Naive thymus-derived CD8-positive, alpha-beta T cell (primary cell): Measurements from ENCODE around the gene TMOD2. TPM values are rescaled to one million over a fixed set of nuclear protein-coding genes. Genes with fewer than 3 reads are reported as not detected.

Experiments
- ATAC-seq, 2 donors: fragments of 150-1000 bp; cut with Tn5 transposase in 1 of 2; sonication (Bioruptor Pico), chemical (Tn5 transposase) in 1 of 2; 1 replicate in 1 of 2; 2 replicates in 1 of 2; pipeline ENCODE4 v1.10.0; 2021; ENCODE audit warnings: mild to moderate bottlenecking in 2 of 2, moderate library complexity in 2 of 2
- POLR2A ChIA-PET: fragments of 350-600 bp; sonication (Branson Sonifier 250); formaldehyde crosslinking; loops from one replicate; lab custom pipeline; 2021; ENCODE audit warnings: antibody characterized with exemption; lab: Charles Lee
- DNase-seq, 10 donors: peaks; one replicate each; pipeline versions ENCODE4 v3.0.0 to v3.0.0-alpha.2; 2020 to 2022
- H3K27ac Mint-ChIP-seq, 10 donors: one replicate each; pipeline ENCODE4 v1.8.0; 2020 to 2022; ENCODE audit warnings: mild to moderate bottlenecking in 10 of 10, mixed read lengths in 10 of 10, moderate library complexity in 4 of 10, inconsistent platforms in 1 of 10
- H3K27me3 Mint-ChIP-seq, 5 donors: one replicate each; pipeline ENCODE4 v1.8.0; 2021 to 2022; ENCODE audit warnings: mixed read lengths in 5 of 5
- H3K36me3 Mint-ChIP-seq, 3 donors: one replicate each; pipeline ENCODE4 v1.8.0; 2020 to 2022; ENCODE audit warnings: mixed read lengths in 3 of 3, mild to moderate bottlenecking in 2 of 3, inconsistent platforms in 1 of 3
- H3K4me1 Mint-ChIP-seq, 4 donors: one replicate each; pipeline ENCODE4 v1.8.0; 2021 to 2022; ENCODE audit warnings: mixed read lengths in 4 of 4
- H3K4me3 Mint-ChIP-seq, 10 donors: one replicate each; pipeline ENCODE4 v1.8.0; 2020 to 2022; ENCODE audit warnings: mild to moderate bottlenecking in 10 of 10, mixed read lengths in 10 of 10, moderate library complexity in 6 of 10, inconsistent platforms in 1 of 10
- H3K9me3 Mint-ChIP-seq, 9 donors: one replicate each; pipeline ENCODE4 v1.8.0; 2020 to 2022; ENCODE audit warnings: mixed read lengths in 9 of 9, mild to moderate bottlenecking in 3 of 9, inconsistent platforms in 1 of 9, moderate library complexity in 1 of 9
- polyA plus RNA-seq, 3 donors: library from polyadenylated mRNA; unstranded; fragments of 300-500 nt; fragmentation: Illumina TruSeq; gene quantifications; one replicate each; pipeline ENCODE4 v1.2.3, GENCODE V29; 2021
- total RNA-seq, 8 experiments: library from RNA in 2 of 8; stranded (reverse) in 2 of 8; gene quantifications; one replicate each; pipeline ENCODE4 v1.2.3 and lab custom pipeline; 2021 to 2026

Gene TMOD2
- total and polyA plus RNA-seq, 5 experiments from 2014 or later, result 2.9 to 21.0 (median 4.4) TPM

- Mint-ChIP-seq H3K4me1 (peaks cover 47 to 79% (median 77%) of the 10 kb centered on the region in 4 donors), H3K36me3 (peaks cover 0 to 3% (median 0%) of the 10 kb centered on the region in 3 donors), H3K27me3 (no peaks in the 10 kb centered on the region), H3K9me3 (no peaks in the 10 kb centered on the region), H3K4me3 (no peak overlapping the region), H3K27ac (peak overlapping the region in 4 of 10 donors; percentile 44 to 47 (median 45))
- DNase-seq (no peak), ATAC-seq (no peak)
- POLR2A ChIA-PET, result no interaction called here
Measured at GRCh38 chr15:51848811-51849210, 97.4 kb downstream of the TMOD2 start.

GRCh38 chr15:51849860-51850259 is 98.5 kb downstream of the TMOD2 start:
- H3K27me3 Mint-ChIP-seq, result no peaks in the 10 kb centered on the region
- POLR2A ChIA-PET, result no interaction called here
- H3K36me3 Mint-ChIP-seq, result peaks cover 0 to 3% (median 2%) of the 10 kb centered on the region in 3 donors
- peaks cover 49 to 78% (median 77%) of the 10 kb centered on the region in 4 donors for H3K4me1 Mint-ChIP-seq
- peak overlapping the region in 3 of 10 donors; percentile 16 to 54 (median 28) for H3K27ac Mint-ChIP-seq
- no peak for DNase-seq
- ATAC-seq, result no peak
- H3K4me3 Mint-ChIP-seq, result peak overlapping the region in 1 of 10 donors; percentile 3
- no peaks in the 10 kb centered on the region for H3K9me3 Mint-ChIP-seq

- no peak for ATAC-seq
- peaks cover 45 to 75% (median 61%) of the 10 kb centered on the region in 4 donors for H3K4me1 Mint-ChIP-seq
- H3K4me3 Mint-ChIP-seq, result no peak overlapping the region
- H3K36me3 Mint-ChIP-seq, result peaks cover 0 to 9% (median 2%) of the 10 kb centered on the region in 3 donors
- no peak for DNase-seq
- POLR2A ChIA-PET, result interaction anchor here (0.7 kb wide), 1 partner anchor 1880 kb away, joined by 3 read pairs; no protein-coding TSS in a partner anchor
- no peak overlapping the region for H3K27ac Mint-ChIP-seq
- no peaks in the 10 kb centered on the region for H3K27me3 Mint-ChIP-seq
- H3K9me3 Mint-ChIP-seq, result no peaks in the 10 kb centered on the region
Measured at GRCh38 chr15:51853998-51854397, 102.6 kb downstream of the TMOD2 start.

- Mint-ChIP-seq H3K9me3 (peaks cover 0 to 4% (median 0%) of the 10 kb centered on the region in 9 donors), H3K27me3 (no peaks in the 10 kb centered on the region), H3K4me3 (no peak overlapping the region), H3K4me1 (peaks cover 40 to 73% (median 59%) of the 10 kb centered on the region in 4 donors), H3K27ac (peak overlapping the region in 6 of 10 donors; percentile 3 to 48 (median 21)), H3K36me3 (peaks cover 0 to 12% (median 5%) of the 10 kb centered on the region in 3 donors)
- ATAC-seq (no peak), DNase-seq (no peak)
- POLR2A ChIA-PET, result interaction anchor here (0.9 kb wide), 1 partner anchor 10 kb away, joined by 4 read pairs; no protein-coding TSS in a partner anchor
Measured at GRCh38 chr15:51855612-51856011, 104.2 kb downstream of the TMOD2 start.

GRCh38 chr15:51856714-51857380 is 105.5 kb downstream of the TMOD2 start:
- H3K9me3 Mint-ChIP-seq, result peaks cover 0 to 4% (median 0%) of the 10 kb centered on the region in 9 donors
- no peak overlapping the region for H3K4me3 Mint-ChIP-seq
- POLR2A ChIA-PET, result no interaction called here
- H3K27me3 Mint-ChIP-seq, result no peaks in the 10 kb centered on the region
- DNase-seq, result no peak
- ATAC-seq, result no peak
- peaks cover 0 to 12% (median 8%) of the 10 kb centered on the region in 3 donors for H3K36me3 Mint-ChIP-seq
- H3K27ac Mint-ChIP-seq, result peak overlapping the region in 3 of 10 donors; percentile 12 to 56 (median 17)
- H3K4me1 Mint-ChIP-seq, result peaks cover 39 to 79% (median 59%) of the 10 kb centered on the region in 4 donors

GRCh38 chr15:51861557-51862359 is 110.4 kb downstream of the TMOD2 start:
- peaks cover 11 to 42% (median 23%) of the 10 kb centered on the region in 3 donors for H3K36me3 Mint-ChIP-seq
- peak; percentile 97 to 100 for ATAC-seq

GRCh38 chr15:51863131-51863530 is 111.7 kb downstream of the TMOD2 start:
- no peak for DNase-seq
- Mint-ChIP-seq H3K4me1 (peaks cover 39 to 55% (median 46%) of the 10 kb centered on the region in 4 donors), H3K4me3 (peak overlapping the region in 5 of 10 donors; percentile 3 to 62 (median 19))

More at GRCh38 chr15:51861557-51862359, 110.4 kb downstream of the TMOD2 start:
- peak overlapping the region; percentile 44 to 80 (median 67) for H3K4me3 Mint-ChIP-seq
- H3K27me3 Mint-ChIP-seq, result no peaks in the 10 kb centered on the region
- peaks cover 37 to 55% (median 52%) of the 10 kb centered on the region in 4 donors for H3K4me1 Mint-ChIP-seq
- H3K9me3 Mint-ChIP-seq, result peaks cover 0 to 4% (median 0%) of the 10 kb centered on the region in 9 donors
- POLR2A ChIA-PET, result interaction anchor here (0.6 to 1.2 kb wide), 2 partner anchors 83 to 124 kb away, joined by 3 to 5 read pairs; partner anchors contain the start of gene LYSMD2
- peak overlapping the region; percentile 1 to 93 (median 84) for H3K27ac Mint-ChIP-seq
- peak in 9 of 10 donors; percentile 23 to 76 (median 58) for DNase-seq

GRCh38 chr15:51864408-51865056 is 113.1 kb downstream of the TMOD2 start:
- Mint-ChIP-seq H3K4me1 (peaks cover 37 to 47% (median 39%) of the 10 kb centered on the region in 4 donors), H3K36me3 (peaks cover 19 to 62% (median 39%) of the 10 kb centered on the region in 3 donors), H3K27ac (peak overlapping the region in 6 of 10 donors; percentile 13 to 86 (median 77)), H3K4me3 (peak overlapping the region in 1 of 10 donors; percentile 0), H3K27me3 (no peaks in the 10 kb centered on the region), H3K9me3 (peaks cover 0 to 4% (median 0%) of the 10 kb centered on the region in 9 donors)
- POLR2A ChIA-PET, result no interaction called here
- DNase-seq (no peak), ATAC-seq (no peak)

More at GRCh38 chr15:51863131-51863530, 111.7 kb downstream of the TMOD2 start:
- POLR2A ChIA-PET, result no interaction called here
- H3K27me3 Mint-ChIP-seq, result no peaks in the 10 kb centered on the region
- peaks cover 13 to 52% (median 28%) of the 10 kb centered on the region in 3 donors for H3K36me3 Mint-ChIP-seq
- H3K9me3 Mint-ChIP-seq, result peaks cover 0 to 4% (median 0%) of the 10 kb centered on the region in 9 donors
- no peak for ATAC-seq
- peak overlapping the region in 6 of 10 donors; percentile 5 to 89 (median 50) for H3K27ac Mint-ChIP-seq

GRCh38 chr15:51865317-51865716 is 113.9 kb downstream of the TMOD2 start:
- ATAC-seq (no peak), DNase-seq (no peak)
- Mint-ChIP-seq H3K27ac (peak overlapping the region in 3 of 10 donors; percentile 13 to 74 (median 30)), H3K27me3 (no peaks in the 10 kb centered on the region), H3K9me3 (no peaks in the 10 kb centered on the region), H3K36me3 (peaks cover 19 to 69% (median 41%) of the 10 kb centered on the region in 3 donors), H3K4me3 (no peak overlapping the region), H3K4me1 (peaks cover 30 to 39% (median 32%) of the 10 kb centered on the region in 4 donors)
- POLR2A ChIA-PET, result interaction anchor here (1.2 kb wide), 1 partner anchor 10 kb away, joined by 4 read pairs; no protein-coding TSS in a partner anchor
